ENCODE results near the gene GZMB.
"Not testable (repeated sequence)": the region's sequence is repeated elsewhere in the genome, so short reads cannot be mapped to it uniquely, and the experiment has no call there.

The GZMB gene

DNA sequence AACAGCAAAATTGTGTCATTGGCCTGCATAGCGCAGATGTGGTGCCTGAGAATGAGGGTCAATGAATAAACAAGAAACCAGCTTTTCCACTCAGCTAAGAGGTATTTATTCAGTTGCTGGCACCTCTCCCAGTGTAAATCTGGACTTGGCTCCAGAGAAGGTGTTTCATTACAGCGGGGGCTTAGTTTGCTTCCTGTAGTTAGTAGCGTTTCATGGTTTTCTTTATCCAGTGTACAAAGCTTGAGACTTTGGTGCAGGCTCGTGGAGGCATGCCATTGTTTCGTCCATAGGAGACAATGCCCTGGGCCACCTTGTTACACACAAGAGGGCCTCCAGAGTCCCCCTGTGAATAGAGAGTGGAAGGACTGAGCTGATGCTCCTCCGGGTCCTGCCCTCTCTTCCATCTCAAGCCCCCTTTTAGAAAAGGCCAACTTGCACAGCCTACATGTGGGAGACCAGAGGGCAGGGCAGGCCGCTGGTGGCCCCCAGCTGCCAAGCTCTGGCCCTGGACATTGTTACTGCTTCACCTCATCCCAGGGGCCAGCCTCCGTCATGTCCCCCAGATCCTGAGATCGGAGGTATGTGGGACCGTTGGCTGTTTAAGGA lies 3.0 kb downstream of the GZMB start:
- peak; percentile 94 for DNase-seq

DNA sequence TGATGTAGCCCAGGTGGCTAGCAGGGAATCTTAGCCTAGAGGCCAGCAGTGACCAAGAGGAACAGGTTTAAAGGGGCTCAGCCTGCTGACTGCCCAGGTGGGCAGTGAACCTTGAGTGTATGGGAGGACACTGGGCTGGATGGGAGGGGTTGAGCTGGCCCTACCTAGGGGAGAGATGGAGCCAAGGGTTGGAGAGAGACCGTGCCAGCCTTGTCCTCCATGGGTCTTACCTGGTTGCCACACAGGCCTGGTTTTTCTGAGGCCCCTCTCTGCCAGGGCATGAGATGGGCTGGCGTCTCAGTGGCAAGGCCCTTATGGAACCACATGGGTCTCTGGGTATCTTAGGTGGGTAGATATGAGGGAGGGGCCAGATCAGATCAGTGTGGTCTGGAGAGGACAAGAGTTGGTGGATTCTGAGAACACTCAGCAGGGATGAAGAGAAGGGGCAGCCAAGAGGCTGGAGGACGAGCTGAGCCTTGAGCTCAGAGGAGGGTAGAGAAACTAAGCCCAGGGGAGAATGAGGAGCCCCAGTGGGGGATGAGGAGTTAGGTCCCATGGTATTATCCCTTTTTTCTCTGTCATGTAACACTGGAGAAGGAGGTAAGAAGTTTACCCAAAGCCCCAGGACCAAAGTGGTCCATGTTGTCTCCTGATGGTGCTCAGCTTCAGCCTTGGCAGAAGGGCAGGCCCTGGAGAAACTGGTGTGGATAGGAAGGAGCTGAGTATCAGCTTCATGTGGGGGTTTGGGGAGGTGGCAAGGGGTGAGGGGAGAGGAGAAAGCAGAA lies 3.7 kb downstream of the GZMB start:
- DNase-seq: no peak

DNA sequence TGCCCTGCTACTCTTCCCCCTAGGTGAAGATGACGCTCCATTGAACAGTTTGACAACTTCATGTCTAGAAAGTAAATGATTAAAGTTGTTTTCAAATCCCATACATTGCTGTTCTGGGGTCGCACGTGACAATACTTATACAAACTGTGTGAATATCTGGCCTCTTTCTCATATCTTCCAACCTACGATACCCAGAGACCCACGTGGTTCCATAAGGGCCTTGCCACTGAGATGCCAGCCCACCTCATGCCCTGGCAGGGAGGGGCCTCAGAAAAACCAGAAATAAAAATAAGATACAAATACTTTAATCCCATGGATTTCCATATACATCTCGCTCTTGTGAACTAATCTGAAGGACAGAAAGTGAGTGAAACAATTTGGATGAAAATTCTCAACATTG lies 4.5 kb downstream of the GZMB start:
- DNase-seq: no peak

DNA sequence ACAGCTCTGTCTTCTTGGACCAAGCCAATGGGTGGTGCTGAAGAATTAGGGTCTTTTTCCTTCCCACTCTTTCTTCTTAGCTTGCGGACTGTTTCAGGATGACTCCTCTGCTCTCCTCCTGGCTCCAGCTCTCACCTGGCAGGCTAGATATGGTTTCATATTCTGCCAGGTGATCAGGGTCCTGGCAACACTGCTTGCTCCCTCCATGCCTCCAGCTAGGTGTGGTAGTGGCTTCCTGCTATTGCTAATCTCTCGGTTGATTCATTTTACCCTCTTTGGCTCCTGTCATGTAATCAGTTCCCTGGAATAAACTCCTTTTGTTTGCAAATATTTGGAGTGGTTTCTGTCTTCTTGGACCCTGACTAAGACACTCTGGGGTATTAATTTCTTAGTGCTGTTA lies 20.2 kb downstream of the GZMB start:
- peak; percentile 56 for DNase-seq

DNA sequence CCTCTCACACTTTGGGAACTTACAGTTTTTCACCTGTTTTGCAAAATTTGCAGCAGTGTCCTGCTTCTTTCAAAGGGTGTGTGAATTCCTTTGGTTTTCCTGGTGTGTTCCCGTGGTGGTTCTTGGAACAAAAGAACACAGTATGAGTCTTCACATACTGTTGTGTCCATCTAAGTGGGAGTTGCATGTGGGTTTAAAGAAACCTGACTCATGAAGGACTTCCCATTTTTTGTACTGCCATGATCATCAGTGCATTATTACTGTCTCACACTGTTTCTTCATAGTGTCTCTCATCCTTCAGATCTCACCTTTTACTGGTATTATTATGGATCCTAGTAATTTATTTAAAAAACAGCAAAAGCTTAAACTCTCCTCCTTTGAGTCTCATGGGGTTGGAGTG lies 20.7 kb downstream of the GZMB start:
- no peak for DNase-seq

DNA sequence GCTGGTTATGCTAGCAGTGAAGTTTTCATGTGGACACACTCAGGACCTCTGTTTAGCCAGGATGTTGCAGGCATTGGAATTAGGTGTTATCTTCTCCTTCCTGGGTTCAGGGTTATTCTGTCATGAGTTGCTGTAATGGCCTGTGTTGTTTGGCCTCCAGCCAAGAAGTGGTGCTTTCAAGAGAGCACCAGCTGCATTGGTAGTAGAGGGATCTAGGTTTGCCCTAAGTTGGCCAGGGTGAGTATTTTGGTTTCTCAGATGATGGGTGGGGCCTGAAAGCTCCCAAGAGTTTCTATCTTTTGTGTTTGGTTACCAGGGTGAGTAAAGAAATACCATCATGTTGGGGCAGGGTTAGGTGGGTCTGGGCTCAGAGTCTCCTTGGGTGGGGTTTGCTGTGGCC lies 21.8 kb downstream of the GZMB start:
- peak; percentile 30 for DNase-seq

DNA sequence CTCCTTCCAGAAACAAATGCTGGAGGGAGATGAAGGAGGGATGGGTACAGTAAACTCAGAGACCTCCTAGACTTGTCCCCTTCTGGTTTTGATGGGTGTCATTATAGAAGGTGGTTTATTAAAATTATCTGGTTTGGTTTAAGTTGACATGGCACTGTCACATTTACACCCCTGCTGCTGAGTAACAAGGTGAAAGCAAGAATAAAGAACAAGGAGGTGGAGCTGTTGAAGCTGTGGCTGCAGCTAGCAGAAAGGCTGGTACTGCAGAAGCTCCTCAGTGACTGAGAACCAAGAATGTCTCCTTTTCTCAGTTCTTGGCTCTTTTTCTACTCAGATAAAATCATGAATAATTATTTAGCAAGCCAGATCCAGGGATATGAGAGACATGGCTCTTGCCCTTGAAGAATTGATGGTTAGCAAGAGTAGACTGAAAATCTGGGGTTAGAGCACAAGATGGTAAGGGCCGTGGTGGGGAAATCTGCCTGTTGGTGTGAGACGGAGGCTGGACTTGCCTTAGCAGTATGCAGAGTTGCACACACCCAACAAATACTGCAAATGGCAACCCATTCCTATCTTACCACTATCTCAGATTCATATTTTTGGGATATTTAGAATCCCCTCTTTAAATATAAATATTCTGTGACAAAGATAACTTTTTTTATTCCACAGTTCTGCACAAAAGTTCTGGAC lies 24.2 kb downstream of the GZMB start, which contains the start of gene GZMH:
GZMH (minus strand) TSS at position 31 of the 690 bp plus-strand sequence. CDS start 72 bp downstream, outside the sequence.
- DNase-seq: no peak

DNA sequence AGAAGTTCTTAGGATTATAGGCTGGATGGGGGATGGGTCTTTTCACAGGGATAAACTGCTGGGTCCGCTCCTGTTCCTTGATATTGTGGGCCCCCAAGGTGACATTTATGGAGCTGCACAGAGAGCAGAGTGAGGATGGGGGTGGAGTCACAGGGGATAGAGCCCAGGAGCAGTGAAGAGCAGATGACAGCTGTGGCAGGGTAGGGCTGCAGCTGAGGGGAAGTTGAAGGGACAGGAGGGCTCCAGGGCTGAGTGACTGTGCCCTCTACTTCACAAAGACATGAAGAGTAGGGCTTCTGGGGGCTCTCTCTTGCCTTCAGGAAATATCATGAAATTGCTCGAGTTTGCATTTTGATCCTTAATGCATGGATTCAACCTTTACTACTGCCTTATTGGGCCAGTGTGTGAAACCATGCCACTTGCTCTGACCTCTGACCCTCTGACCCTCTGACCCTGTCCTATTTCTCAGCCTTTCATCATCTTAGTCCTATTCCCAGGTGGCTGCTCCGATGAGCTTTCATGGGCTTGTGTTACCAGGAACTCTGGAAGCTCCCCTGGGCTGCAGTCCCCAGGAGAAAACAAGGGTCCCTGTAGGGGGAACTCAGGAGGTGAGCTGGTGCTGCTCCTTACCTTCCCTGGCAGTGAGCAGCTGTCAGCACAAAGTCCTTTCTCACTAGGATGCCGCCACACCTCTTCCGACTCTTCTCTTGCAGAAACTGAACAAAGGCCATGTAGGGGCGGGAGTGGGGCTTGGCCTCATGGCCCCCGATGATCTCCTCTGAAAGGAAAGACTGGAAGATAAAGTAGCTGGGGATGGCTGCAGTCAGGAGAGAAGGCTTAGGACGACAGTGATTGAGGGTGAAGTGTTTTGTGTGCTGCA lies 26.1 kb downstream of the GZMB start:
- DNase-seq: no peak

DNA sequence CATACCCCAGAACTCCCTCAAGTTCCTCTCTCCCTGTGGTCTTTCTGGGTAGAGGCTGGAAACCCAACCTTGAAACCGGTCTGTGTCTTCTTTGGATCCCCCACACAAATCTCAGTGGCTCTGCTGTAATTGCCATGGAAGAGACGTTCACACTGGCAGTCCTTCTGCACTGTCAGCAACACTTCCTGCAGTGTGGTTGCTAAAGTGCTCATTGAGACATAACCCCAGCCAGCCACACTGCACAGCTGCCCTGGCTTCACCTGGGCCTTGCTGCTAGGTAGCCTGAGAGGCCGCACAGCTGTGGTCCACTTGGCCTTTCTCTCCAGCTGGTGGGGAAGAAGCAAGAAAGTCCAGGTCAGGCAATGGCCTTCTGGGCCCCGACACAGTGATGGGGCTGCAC lies 26.9 kb downstream of the GZMB start:
- peak; percentile 37 for DNase-seq

DNA sequence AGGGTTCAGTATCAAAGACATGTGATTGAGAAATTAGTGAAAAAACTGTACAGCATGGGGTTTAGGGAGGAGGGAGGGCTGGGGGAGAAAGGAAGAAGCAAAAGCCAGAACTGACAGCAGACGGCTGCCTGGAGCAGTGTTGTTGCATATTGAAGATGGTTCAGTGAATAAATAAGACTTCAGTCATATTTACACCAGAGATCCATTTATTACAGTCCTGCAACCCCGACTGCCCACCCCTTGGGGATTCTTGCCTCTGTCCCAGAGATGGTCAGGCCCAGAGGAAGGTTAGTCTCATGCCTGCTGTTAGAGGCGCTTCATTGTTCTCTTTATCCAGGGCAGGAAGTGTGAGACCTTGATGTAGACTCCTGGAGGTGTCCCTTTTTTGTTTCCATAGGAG lies 27.7 kb downstream of the GZMB start:
- no peak for DNase-seq

DNA sequence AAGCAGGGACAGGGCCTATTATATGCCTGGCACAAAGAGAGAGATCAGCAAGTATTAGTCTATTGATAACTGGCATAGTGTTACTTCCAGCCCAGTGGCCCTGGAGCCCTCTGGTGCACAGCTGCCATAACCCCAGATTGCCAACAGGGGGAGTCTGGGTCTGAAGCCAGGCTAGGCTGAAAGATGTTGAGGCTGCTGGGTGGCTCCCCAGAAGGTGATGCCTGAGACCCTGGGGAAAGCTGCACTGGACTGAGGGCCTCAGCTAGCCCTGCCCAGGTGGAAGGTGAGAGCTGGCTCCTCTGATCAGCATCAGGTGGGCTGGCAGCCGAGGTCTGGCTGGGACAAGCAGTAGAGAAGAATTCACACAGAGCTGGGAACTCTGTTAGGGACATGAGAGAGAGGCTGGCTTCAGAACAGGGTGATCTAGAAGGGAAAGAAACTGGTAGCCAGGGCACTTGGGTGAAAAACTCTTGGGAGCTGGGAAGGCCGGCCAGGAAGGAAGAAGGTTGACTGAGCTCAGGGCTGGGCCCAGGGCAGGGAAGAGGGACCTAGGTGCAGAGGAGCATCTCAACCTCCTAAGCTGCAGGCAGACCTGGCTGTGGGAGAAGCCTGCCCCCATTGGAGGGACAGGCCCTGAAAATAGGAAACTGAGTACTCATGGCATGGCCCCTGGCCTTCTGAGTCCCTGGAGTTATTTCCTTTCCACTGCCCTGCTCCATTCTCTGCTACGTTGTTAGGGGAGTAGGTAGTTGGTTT lies 28.4 kb downstream of the GZMB start:
- no peak for DNase-seq

DNA sequence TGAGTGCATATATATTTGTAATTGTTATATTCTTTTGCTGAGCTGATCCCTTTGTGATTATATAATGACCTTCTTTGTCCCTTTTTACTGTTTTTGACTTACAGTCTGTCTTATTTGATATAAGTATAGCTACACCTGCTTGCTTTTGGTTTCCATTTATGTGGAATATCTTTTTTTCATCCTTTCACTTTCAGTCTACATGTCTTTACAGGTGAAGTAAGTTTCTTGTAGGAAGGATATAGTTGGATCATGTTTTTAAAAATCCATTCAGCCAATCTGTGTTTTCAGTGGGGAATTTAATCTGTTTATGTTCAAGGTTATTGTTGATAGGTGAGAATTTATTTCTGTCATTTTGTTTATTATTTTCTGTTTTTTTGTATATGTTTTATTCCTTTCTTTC lies 36.6 kb downstream of the GZMB start:
- no peak for DNase-seq

DNA sequence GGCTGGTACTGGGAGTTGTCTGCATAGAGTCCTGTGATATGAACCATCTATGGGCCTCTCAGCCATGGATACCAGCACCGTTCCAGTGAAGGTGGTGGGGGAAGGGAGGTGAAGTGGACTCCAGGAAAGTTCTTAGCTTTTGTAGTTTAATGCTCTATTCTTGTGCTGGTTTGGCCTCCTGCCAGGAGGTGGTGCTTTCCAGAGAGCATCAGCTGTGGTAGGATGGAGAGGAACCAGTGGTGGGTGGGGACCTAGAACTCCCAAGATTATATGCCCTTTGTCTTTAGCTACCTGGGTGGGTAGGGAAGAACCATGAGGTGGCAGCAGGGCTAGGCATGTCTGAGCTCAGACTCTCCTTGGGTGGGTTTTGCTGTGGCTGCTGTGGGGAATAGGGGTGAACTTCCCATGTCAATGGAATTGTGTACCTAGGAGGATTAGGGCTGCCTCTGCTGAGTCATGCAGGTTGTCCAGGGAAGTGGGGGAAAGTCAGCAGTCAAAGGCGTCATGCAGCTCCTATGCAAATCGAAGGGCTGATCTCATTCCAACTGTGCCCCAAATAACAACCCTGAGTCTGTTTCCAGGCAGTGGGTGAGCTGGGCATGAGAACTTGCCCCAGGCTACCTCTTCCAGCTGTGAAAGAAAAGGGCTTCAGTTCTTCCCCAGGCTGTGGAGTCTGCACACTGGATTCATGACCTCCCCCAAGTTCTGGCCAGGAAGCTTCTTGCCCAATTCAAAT lies 38.7 kb downstream of the GZMB start:
- DNase-seq: no peak

DNA sequence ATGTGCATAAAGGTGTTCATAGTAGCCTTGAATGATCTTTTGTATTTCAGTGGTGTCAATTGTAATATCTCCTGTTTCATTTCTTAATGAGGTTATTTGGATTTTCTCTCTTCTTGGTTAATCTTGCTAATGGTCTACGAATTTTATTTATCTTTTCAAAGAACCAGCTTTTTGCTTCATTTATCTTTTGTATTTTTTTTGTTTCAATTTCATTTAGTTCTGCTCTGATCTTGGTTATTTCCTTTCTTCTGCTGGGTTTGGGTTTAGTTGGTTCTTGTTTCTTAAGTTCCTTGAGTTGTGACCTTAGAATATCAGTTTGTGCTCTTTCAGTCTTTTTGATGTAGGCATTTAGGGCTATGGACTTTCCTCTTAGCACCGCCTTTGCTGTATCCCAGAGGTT lies 43.0 kb downstream of the GZMB start:
- not testable (repeated sequence) for DNase-seq

DNA sequence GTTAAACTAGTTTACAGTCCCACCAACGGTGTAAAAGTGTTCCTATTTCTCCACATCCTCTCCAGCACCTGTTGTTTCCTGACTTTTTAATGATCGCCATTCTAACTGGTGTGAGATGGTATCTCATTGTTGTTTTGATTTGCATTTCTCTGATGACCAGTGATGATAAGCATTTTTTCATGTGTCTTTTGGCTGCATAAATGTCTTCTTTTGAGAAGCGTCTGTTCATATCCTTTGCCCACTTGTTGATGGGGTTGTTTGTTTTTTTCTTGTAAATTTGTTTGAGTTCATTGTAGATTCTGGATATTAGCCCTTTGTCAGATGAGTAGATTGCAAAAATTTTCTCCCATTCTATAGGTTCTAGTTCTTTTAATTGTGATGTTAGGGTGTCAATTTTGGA lies 49.6 kb downstream of the GZMB start:
- DNase-seq: not testable (repeated sequence)
